BE2C (cell line): ENCODE measurements around the gene CAPN15.

Experiments
- DNase-seq: peaks from one replicate; pipeline ENCODE4 v3.0.0-alpha.2; 2020
- H3K27me3 ChIP-seq: fragments of 250-450 bp; sonication (Bioruptor Pico); 2 replicates; pipeline ENCODE4 v1.5.1; 2020; ENCODE audit warnings: mild to moderate bottlenecking
- H3K36me3 ChIP-seq: fragments of 250-450 bp; sonication (Bioruptor Pico); 2 replicates; pipeline ENCODE4 v1.5.1; 2020; ENCODE audit warnings: mild to moderate bottlenecking
- H3K4me1 ChIP-seq: fragments of 250-450 bp; sonication (Bioruptor Pico); 2 replicates; pipeline ENCODE4 v1.5.1; 2020
- H3K4me3 ChIP-seq: 2 replicates; pipeline ENCODE4 v1.5.1; 2011; ENCODE audit warnings: low read depth, low read length
- H3K9me3 ChIP-seq: fragments of 250-450 bp; sonication (Bioruptor Pico); 2 replicates; pipeline ENCODE4 v1.5.1; 2020
- CTCF ChIP-seq: IDR thresholded peaks from 2 replicates; pipeline ENCODE4 v1.5.1; 2012; ENCODE audit warnings: mild to moderate bottlenecking, low read depth, low read length

Gene CAPN15

GRCh38 chr16:554640-555365 lies 27.3 kb downstream of the CAPN15 start:
- Histone ChIP-seq H3K9me3 (no peaks in the 10 kb centered on the region), H3K27me3 (peaks cover 8% of the 10 kb centered on the region), H3K4me3 (no peak overlapping the region), H3K4me1 (peaks cover 16% of the 10 kb centered on the region), H3K36me3 (peaks cover 28% of the 10 kb centered on the region)
- TF ChIP-seq CTCF = no peak
- peak; percentile 59 for DNase-seq

- Histone ChIP-seq H3K27me3 (peaks cover 16% of the 10 kb centered on the region), H3K9me3 (no peaks in the 10 kb centered on the region), H3K36me3 (peaks cover 23% of the 10 kb centered on the region), H3K4me1 (peaks cover 16% of the 10 kb centered on the region), H3K4me3 (no peak overlapping the region)
- DNase-seq = peak; percentile 60
- no peak for TF ChIP-seq CTCF
Observed at GRCh38 chr16:555528-556473, 28.3 kb downstream of the CAPN15 start.

GRCh38 chr16:556474-557173 lies 29.1 kb downstream of the CAPN15 start:
- Histone ChIP-seq H3K4me3 (no peak overlapping the region), H3K4me1 (peaks cover 16% of the 10 kb centered on the region), H3K36me3 (peaks cover 18% of the 10 kb centered on the region), H3K9me3 (no peaks in the 10 kb centered on the region), H3K27me3 (peaks cover 25% of the 10 kb centered on the region)
- TF ChIP-seq CTCF = no peak
- no peak for DNase-seq

- no peak overlapping the region for H3K4me3 ChIP-seq
- DNase-seq = no peak
- peaks cover 16% of the 10 kb centered on the region for H3K4me1 ChIP-seq
- no peaks in the 10 kb centered on the region for H3K9me3 ChIP-seq
- peaks cover 10% of the 10 kb centered on the region; the same call in 1 of the 2 replicates for H3K36me3 ChIP-seq
- no peak for TF ChIP-seq CTCF
- H3K27me3 ChIP-seq = peaks cover 25% of the 10 kb centered on the region
Observed at GRCh38 chr16:557463-558297, 30.2 kb downstream of the CAPN15 start.

- no peaks in the 10 kb centered on the region for H3K9me3 ChIP-seq
- peaks cover 16% of the 10 kb centered on the region for H3K4me1 ChIP-seq
- no peak for DNase-seq
- no peak overlapping the region for H3K4me3 ChIP-seq
- H3K27me3 ChIP-seq = peaks cover 25% of the 10 kb centered on the region
- no peak for TF ChIP-seq CTCF
- peaks cover 10% of the 10 kb centered on the region; the same call in 1 of the 2 replicates for H3K36me3 ChIP-seq
Observed at GRCh38 chr16:558298-559020, 30.9 kb downstream of the CAPN15 start.
